ENCODE results near the gene ATIC.
"Not testable (repeated sequence)": the region's sequence is repeated elsewhere in the genome, so short reads cannot be mapped to it uniquely, and the experiment has no call there.

Gene ATIC

DNA sequence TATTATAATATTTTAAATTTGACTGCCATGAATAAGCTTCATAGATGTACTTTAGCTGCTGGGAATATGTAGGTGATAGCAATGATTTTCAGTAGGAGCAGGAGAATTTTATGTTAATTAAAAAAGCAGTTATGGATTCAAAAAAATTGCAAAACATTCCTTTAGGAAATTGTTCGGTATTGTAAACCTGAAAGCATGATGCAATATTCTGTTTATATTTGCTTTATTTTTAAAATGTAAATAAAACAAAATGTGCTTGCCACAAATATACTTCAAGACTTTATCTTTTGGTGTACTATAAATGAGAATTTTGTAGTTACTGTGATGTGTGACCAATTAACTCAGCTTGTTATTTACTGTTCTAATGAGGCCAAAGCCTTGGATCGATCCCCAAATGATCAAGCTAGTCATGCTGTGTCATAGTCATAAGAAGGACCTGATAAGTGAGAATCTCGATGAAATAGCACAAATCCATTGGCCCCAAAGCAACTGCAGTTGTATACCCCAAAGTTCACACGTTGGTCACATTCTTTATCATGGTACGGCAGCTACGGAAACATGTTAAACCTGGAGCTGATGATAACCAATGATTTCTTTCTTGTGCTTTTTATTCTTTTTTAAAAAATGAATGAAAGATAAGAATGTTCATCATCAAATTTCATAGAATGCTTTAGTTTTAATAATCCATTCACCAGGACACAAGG lies 23.6 kb upstream of the ATIC start:
- Mint-ChIP-seq H3K4me1 (no peaks in the 10 kb centered on the region), H3K27me3 (no peaks in the 10 kb centered on the region), H3K4me3 (no peak overlapping the region), H3K36me3 (ENCODE audit: low read depth) (no peaks in the 10 kb centered on the region), H3K9me3 (no peaks in the 10 kb centered on the region), H3K27ac (no peak overlapping the region)
- DNase-seq (no peak), ATAC-seq (no peak)

DNA sequence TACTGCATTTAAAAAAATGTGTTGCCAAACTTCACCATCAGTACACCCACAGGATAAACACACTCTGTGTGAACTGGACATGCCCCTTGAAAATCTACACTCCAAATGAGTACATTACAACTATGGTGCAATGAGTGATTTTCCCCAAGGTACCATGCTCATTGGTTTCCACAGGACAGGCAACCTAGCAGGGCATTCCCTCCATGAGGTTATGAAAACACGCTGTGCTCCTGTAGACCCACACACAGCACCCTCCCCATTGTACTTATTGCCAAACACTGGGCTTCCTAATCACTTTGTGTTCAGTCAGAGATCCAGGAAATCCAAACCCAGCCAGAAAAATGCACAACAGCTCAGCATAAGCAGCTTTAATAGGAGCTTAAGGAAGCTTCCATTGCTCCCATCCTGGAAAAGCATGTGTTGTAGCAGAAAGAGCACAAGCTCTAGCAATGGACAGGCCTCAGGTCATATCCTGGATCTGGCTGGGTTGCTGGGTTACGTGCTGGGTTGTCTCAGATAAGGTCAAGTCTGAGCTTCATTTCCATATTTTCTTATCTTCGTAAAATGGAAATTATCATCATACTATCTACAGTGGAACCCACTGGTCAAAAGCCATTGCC lies 20.8 kb upstream of the ATIC start:
- H3K9me3 Mint-ChIP-seq: no peaks in the 10 kb centered on the region
- DNase-seq (no peak), ATAC-seq (no peak)
- no peak overlapping the region for H3K27ac Mint-ChIP-seq
- H3K27me3 Mint-ChIP-seq: no peaks in the 10 kb centered on the region
- no peaks in the 10 kb centered on the region for H3K36me3 Mint-ChIP-seq (ENCODE audit: low read depth)
- no peak overlapping the region for H3K4me3 Mint-ChIP-seq
- H3K4me1 Mint-ChIP-seq: no peaks in the 10 kb centered on the region

DNA sequence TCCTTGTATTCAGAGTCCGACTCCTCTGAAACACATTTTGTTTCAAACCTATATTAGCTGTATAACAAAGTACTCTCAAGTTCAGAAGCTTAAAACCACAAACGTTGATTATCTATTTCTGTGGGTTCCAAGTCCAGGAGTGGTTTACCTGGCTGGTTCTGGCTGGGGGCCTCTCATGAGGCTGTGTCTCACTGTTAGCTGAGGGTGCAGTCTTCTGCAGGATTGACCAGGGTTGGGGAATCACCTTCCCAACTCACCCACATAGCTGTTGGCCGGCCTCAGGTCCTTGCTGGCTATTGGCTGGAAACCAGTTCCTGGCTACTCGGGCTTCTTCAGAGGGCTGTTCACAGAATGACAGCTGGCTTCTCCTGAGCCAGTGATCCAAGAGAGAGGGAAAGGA lies 18.0 kb upstream of the ATIC start:
- no peaks in the 10 kb centered on the region for H3K9me3 Mint-ChIP-seq
- no peak for ATAC-seq
- no peaks in the 10 kb centered on the region for H3K36me3 Mint-ChIP-seq (ENCODE audit: low read depth)
- DNase-seq: no peak
- no peaks in the 10 kb centered on the region for H3K27me3 Mint-ChIP-seq
- no peaks in the 10 kb centered on the region for H3K4me1 Mint-ChIP-seq
- no peak overlapping the region for H3K4me3 Mint-ChIP-seq
- no peak overlapping the region for H3K27ac Mint-ChIP-seq

DNA sequence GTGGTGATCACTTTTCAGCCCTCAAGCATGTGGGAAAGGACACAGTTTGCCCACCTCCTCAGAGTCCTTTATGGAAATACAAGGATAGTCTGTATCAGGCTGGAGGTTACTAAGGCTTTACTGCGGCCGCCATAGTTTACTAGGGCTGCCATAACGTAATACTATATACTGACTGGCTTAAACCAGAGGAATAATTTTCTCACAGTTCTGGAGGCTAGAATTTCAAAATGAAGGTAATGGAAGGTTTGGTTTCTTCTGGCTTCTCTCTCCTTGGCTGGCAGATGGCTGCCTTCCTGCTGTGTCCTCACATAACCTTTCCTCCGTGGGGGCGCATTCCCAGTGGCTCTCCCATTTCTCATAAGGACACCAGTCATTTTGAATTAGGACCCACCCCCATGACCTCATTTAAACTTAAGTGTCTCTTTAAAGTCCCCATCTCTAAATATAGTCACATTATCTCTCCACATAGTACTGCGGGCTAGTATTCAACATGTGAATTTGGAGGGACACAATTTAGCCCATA lies 12.5 kb upstream of the ATIC start:
- no peaks in the 10 kb centered on the region for H3K27me3 Mint-ChIP-seq
- H3K36me3 Mint-ChIP-seq (ENCODE audit: low read depth): peaks cover 2% of the 10 kb centered on the region
- ATAC-seq (no peak), DNase-seq (no peak)
- H3K4me3 Mint-ChIP-seq: no peak overlapping the region
- H3K9me3 Mint-ChIP-seq: peaks cover 5% of the 10 kb centered on the region
- no peaks in the 10 kb centered on the region for H3K4me1 Mint-ChIP-seq
- H3K27ac Mint-ChIP-seq: no peak overlapping the region

DNA sequence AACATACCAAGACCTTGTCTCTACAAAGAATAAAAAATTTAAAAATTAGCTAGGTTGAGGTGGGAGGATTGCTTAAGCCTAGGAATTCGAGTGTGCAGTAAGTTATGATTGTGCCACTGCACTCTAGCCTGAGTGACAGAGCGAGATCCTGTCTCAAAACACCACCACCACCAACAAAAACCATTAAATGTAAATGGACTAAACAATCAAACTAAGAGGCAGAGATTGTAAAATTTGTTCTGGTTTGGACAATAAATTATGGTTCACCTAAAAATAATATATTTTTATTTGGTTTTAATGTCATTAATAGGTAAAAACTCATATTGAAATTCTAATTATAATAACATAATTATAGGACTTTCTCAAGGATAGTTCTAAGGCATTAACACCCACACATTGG lies 9.9 kb upstream of the ATIC start:
- peaks cover 5% of the 10 kb centered on the region for H3K9me3 Mint-ChIP-seq
- H3K27ac Mint-ChIP-seq: no peak overlapping the region
- no peaks in the 10 kb centered on the region for H3K4me1 Mint-ChIP-seq
- H3K27me3 Mint-ChIP-seq: no peaks in the 10 kb centered on the region
- H3K36me3 Mint-ChIP-seq (ENCODE audit: low read depth): peaks cover 2% of the 10 kb centered on the region
- H3K4me3 Mint-ChIP-seq: no peak overlapping the region
- ATAC-seq (no peak), DNase-seq (no peak)

DNA sequence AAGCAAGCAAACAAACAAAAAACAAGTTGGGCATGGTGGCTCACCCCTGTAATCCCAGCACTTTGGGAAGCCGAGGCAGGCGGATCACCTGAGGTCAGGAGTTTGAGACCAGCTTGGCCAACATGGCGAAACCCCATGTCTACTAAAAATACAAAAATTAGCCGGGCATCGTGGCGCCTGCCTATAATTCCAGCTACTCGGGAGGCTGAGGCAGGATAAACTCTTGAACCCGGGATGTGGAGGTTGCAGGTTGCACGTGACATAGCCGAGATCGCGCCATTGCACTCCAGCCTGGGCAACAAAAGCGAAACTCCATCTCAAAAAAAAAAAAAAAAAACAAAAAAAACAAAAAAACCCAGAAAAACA lies 617 bp upstream of the ATIC start:
- DNase-seq: peak; percentile 16
- not testable (repeated sequence) for ATAC-seq, H3K27me3 Mint-ChIP-seq, H3K9me3 Mint-ChIP-seq
- H3K27ac Mint-ChIP-seq: peak overlapping the region; percentile 72
- peaks cover 38% of the 10 kb centered on the region for H3K4me1 Mint-ChIP-seq
- peak overlapping the region; percentile 92 for H3K4me3 Mint-ChIP-seq
- peaks cover 31% of the 10 kb centered on the region for H3K36me3 Mint-ChIP-seq (ENCODE audit: low read depth)

DNA sequence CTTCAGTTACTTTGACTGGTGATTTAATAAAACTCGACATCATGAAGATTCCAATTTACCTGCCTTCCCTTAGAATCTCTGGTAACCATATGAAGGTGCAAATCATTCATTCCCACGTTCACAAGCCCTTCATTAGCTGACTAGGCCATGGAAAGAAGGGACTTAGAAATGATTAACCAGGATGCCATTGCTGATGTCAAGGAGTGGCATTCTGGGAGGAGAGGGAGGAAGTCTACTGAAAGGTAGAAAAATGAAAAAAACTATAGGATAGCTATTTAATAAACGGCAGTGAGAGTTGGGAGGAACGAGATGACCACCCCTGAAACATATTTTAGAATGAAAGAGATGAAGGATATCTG lies 1.4 kb downstream of the ATIC start:
- DNase-seq (no peak), ATAC-seq (no peak)
- H3K36me3 Mint-ChIP-seq (ENCODE audit: low read depth): peaks cover 40% of the 10 kb centered on the region
- H3K4me3 Mint-ChIP-seq: peak overlapping the region; percentile 92
- H3K27ac Mint-ChIP-seq: peak overlapping the region; percentile 94
- H3K9me3 Mint-ChIP-seq: no peaks in the 10 kb centered on the region
- no peaks in the 10 kb centered on the region for H3K27me3 Mint-ChIP-seq
- peaks cover 44% of the 10 kb centered on the region for H3K4me1 Mint-ChIP-seq

DNA sequence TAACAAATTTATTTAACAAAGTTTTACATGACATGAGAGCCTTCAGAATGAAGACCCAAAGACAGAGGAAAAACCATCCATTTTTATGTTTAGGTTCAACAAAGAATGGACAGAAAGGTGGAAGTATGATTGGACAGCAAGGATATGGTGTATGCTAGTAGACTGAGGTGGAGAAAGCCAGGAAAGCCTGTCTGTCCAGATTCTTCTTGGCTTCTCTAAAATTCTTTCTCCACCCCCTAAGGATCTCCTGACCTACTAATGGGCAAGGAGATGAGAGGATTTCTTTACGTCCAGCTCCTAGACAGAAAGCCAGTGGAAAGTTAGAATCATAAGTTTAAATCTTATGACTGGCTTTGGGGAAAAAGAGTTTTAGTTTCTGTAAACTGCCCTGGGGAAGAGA lies 3.0 kb downstream of the ATIC start:
- Mint-ChIP-seq H3K27ac (peak overlapping the region; percentile 78), H3K4me1 (peaks cover 46% of the 10 kb centered on the region), H3K36me3 (ENCODE audit: low read depth) (peaks cover 54% of the 10 kb centered on the region), H3K27me3 (no peaks in the 10 kb centered on the region), H3K9me3 (no peaks in the 10 kb centered on the region), H3K4me3 (peak overlapping the region; percentile 61)
- ATAC-seq (no peak), DNase-seq (no peak)

DNA sequence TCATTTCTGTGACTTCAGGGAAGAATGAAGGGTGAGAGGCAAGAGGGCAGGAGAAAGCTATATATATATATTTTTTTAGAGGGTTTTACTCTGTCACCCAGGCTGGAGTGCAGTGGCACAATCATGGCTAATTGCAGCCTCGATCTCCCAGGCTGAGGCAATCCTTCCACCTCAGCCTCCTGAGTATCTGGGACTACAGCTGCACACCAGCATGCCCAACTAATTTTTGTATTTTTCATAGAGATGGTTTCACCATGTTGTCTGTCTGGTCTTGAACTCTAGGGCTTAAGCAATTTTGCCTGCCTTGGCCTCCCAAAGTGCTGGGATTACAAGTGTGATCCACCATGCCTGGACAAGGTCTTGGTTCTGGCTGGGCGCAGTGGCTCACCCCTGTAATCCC lies 3.4 kb downstream of the ATIC start:
- ATAC-seq: no peak
- Mint-ChIP-seq H3K27me3 (no peaks in the 10 kb centered on the region), H3K27ac (peak overlapping the region; percentile 78), H3K36me3 (ENCODE audit: low read depth) (peaks cover 58% of the 10 kb centered on the region), H3K9me3 (no peaks in the 10 kb centered on the region), H3K4me3 (peak overlapping the region; percentile 61), H3K4me1 (peaks cover 49% of the 10 kb centered on the region)
- no peak for DNase-seq

DNA sequence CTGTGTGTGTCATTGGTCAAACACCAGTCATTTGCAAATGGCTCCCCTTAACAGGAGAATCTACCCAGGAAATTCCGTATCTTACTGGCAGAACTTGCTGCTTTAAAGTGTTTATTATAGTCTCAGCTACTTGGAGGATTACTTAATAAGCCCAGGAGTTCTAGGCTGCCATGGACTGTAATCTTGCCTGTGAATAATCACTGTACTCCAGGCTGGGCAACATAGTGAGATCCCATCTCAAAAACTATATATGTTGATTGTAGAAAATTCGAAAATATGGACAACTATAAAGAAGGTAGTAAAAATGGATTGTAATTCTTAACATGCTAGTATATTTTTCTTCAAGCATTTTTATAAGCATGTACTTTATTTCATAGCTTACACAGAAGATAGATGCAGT lies 4.5 kb downstream of the ATIC start:
- peaks cover 53% of the 10 kb centered on the region for H3K4me1 Mint-ChIP-seq
- H3K36me3 Mint-ChIP-seq (ENCODE audit: low read depth): peaks cover 67% of the 10 kb centered on the region

DNA sequence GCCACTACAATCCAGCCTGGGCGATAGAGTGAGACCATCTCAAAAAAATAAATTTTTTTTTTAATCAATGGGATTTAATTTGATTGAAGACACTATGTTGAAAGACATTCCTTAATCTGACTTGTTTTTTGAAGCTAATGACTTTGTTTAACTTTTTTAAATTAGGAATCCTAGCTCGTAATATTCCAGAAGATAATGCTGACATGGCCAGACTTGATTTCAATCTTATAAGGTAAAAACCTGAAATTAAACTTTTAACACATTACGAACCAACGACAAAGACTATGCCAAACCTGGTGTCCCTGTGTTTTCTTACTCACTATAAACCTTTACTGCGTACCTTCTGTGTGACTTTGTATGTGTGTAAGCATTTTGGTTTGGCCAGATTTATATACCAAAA lies 7.6 kb downstream of the ATIC start:
- ATAC-seq (no peak), DNase-seq (no peak)
- H3K36me3 Mint-ChIP-seq (ENCODE audit: low read depth): peaks cover 71% of the 10 kb centered on the region
- peaks cover 44% of the 10 kb centered on the region for H3K4me1 Mint-ChIP-seq
- no peak overlapping the region for H3K27ac Mint-ChIP-seq
- no peaks in the 10 kb centered on the region for H3K9me3 Mint-ChIP-seq
- no peaks in the 10 kb centered on the region for H3K27me3 Mint-ChIP-seq
- no peak overlapping the region for H3K4me3 Mint-ChIP-seq

More for the DNA sequence above, 4.5 kb downstream of the ATIC start:
- Mint-ChIP-seq H3K4me3 (no peak overlapping the region), H3K9me3 (no peaks in the 10 kb centered on the region), H3K27ac (peak overlapping the region; percentile 37), H3K27me3 (no peaks in the 10 kb centered on the region)
- ATAC-seq: no peak
- DNase-seq: no peak

DNA sequence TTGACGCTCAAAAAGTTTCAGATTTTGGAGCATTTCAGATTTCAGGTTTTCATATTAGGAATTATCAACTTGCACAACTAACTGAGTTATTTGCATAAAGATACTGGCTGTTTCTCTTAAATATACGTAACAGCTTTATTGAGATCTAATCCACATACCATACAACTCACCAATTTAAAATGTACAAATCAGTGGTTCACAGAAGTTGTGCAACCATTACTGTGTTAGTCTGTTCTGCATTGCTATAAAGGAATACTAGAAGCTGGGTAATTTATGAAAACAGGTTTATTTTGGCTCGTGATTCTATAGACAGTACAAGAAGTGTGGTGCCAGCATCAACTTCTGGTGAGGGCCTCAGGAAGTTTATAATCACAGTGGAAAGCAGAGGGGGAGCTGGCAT lies 8.2 kb downstream of the ATIC start:
- no peak for ATAC-seq
- Mint-ChIP-seq H3K4me3 (no peak overlapping the region), H3K36me3 (ENCODE audit: low read depth) (peaks cover 69% of the 10 kb centered on the region), H3K27me3 (no peaks in the 10 kb centered on the region), H3K27ac (no peak overlapping the region), H3K9me3 (no peaks in the 10 kb centered on the region), H3K4me1 (peaks cover 38% of the 10 kb centered on the region)
- DNase-seq: no peak

DNA sequence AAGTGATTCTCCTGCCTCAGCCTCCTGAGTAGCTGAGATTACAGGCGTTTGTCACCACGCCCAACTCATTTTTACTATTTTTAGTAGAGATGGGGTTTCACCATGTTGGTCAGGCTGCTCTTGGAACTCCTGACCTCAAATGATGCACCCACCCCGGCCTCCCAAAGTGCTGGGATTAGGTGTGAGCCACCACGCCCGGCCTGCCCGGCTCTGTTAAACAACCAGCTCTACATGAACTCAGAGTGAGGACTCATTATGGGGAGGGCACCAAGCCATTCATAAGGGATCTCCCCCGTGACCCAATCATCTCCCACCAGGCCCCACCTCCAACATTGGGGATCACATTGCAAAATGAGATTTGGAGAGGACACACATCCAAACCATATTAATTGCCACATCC lies 8.8 kb downstream of the ATIC start:
- peaks cover 70% of the 10 kb centered on the region for H3K36me3 Mint-ChIP-seq (ENCODE audit: low read depth)
- H3K27me3 Mint-ChIP-seq: no peaks in the 10 kb centered on the region
- no peak overlapping the region for H3K27ac Mint-ChIP-seq
- H3K9me3 Mint-ChIP-seq: no peaks in the 10 kb centered on the region
- DNase-seq (no peak), ATAC-seq (no peak)
- H3K4me3 Mint-ChIP-seq: no peak overlapping the region
- H3K4me1 Mint-ChIP-seq: peaks cover 35% of the 10 kb centered on the region

DNA sequence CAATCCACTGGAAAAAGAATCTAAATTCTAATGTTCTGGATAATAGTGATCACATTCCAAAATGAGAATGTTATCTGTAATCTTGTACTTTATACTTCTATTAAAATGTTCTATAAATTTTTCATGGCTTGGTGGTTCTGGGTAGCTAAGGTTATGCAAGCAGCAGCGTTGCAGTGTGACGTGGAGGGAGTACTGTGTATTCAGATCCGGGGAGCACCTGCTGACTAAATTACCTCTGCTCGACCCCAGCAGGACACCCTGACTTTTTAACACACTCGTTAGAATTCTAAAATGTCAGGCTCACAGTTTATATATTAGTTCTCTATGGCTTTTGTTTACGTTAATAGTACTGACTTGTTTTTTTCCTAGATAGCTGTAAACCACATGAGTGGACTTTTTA lies 13.0 kb downstream of the ATIC start:
- DNase-seq (no peak), ATAC-seq (no peak)
- H3K4me3 Mint-ChIP-seq: no peak overlapping the region
- peaks cover 75% of the 10 kb centered on the region for H3K36me3 Mint-ChIP-seq (ENCODE audit: low read depth)
- H3K27me3 Mint-ChIP-seq: no peaks in the 10 kb centered on the region
- no peak overlapping the region for H3K27ac Mint-ChIP-seq
- no peaks in the 10 kb centered on the region for H3K9me3 Mint-ChIP-seq
- H3K4me1 Mint-ChIP-seq: peaks cover 31% of the 10 kb centered on the region

DNA sequence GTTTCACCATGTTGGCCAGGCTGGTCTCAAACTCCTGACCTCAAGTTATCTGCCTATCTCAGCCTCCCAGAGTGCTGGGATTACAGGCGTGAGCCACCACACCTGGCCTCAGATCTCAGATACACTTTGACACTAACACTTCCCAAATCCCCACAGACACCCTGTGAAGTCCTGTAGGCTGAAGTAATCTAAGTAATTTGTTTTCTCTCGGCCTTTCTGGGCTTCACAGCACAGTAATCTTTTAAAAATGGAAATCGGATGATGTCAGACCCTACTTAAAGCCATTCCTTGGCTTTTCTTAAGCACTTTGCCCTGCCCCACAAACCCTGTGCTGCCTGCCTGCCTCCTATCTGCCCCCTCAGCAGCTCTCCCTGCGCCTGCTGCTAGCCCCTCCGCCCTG lies 16.2 kb downstream of the ATIC start:
- H3K36me3 Mint-ChIP-seq (ENCODE audit: low read depth): peaks cover 77% of the 10 kb centered on the region
- no peaks in the 10 kb centered on the region for H3K9me3 Mint-ChIP-seq
- no peak overlapping the region for H3K27ac Mint-ChIP-seq
- no peaks in the 10 kb centered on the region for H3K27me3 Mint-ChIP-seq
- ATAC-seq (no peak), DNase-seq (no peak)
- no peak overlapping the region for H3K4me3 Mint-ChIP-seq
- H3K4me1 Mint-ChIP-seq: peaks cover 28% of the 10 kb centered on the region

All from activated naive CD8-positive, alpha-beta T cell treated with anti-CD3 and anti-CD28 coated beads, Interleukin-2, amount 50 U/mL, for 24 hours (primary cell).